ENCODE results near the gene CNTN1.

Gene CNTN1

GRCh38 chr12:41013881-41014642 lies 321.8 kb downstream of the CNTN1 start:
- no peaks in the 10 kb centered on the region for H3K27me3 Mint-ChIP-seq
- no peak for DNase-seq
- no peak overlapping the region for H3K4me3 Mint-ChIP-seq
- no peaks in the 10 kb centered on the region for H3K4me1 Mint-ChIP-seq (ENCODE audit: low read depth)
- H3K9me3 Mint-ChIP-seq, result peaks cover 22% of the 10 kb centered on the region
- H3K36me3 Mint-ChIP-seq (ENCODE audit: low read depth), result no peaks in the 10 kb centered on the region
- no peak overlapping the region for H3K27ac Mint-ChIP-seq

GRCh38 chr12:41014643-41015020 lies 322.4 kb downstream of the CNTN1 start:
- no peaks in the 10 kb centered on the region for H3K4me1 Mint-ChIP-seq (ENCODE audit: low read depth)
- H3K4me3 Mint-ChIP-seq, result no peak overlapping the region
- no peaks in the 10 kb centered on the region for H3K27me3 Mint-ChIP-seq
- H3K9me3 Mint-ChIP-seq, result peaks cover 22% of the 10 kb centered on the region
- H3K36me3 Mint-ChIP-seq (ENCODE audit: low read depth), result no peaks in the 10 kb centered on the region
- DNase-seq, result no peak
- H3K27ac Mint-ChIP-seq, result no peak overlapping the region

GRCh38 chr12:41018010-41018409 lies 325.8 kb downstream of the CNTN1 start:
- no peaks in the 10 kb centered on the region for H3K27me3 Mint-ChIP-seq
- no peaks in the 10 kb centered on the region for H3K36me3 Mint-ChIP-seq (ENCODE audit: low read depth)
- H3K4me3 Mint-ChIP-seq, result no peak overlapping the region
- no peak for DNase-seq
- H3K27ac Mint-ChIP-seq, result no peak overlapping the region
- peaks cover under 1% of the 10 kb centered on the region for H3K9me3 Mint-ChIP-seq
- no peaks in the 10 kb centered on the region for H3K4me1 Mint-ChIP-seq (ENCODE audit: low read depth)

DNA sequence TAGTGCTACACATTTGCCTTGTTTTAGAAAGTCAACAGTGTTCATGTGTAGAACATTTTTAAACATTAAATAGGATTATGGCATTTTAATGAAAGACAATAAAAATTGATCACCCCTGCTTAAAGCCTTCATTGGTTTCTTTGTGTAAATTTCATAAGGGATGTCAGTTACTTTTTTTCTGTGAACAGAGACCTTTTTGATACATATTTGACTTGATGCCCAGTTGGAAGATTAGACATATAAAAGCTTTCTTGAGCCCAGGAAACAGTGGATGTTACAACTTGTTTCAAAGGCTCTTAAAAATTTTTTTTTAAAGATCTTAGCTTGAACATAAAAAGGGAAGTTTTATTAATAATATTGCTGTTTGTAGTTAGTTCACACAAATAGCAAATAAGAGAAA lies 327.2 kb downstream of the CNTN1 start:
- no peak for DNase-seq
- Mint-ChIP-seq H3K27ac (no peak overlapping the region), H3K36me3 (ENCODE audit: low read depth) (no peaks in the 10 kb centered on the region), H3K4me3 (no peak overlapping the region), H3K27me3 (no peaks in the 10 kb centered on the region), H3K9me3 (no peaks in the 10 kb centered on the region), H3K4me1 (ENCODE audit: low read depth) (no peaks in the 10 kb centered on the region)

GRCh38 chr12:41023836-41024235 lies 331.6 kb downstream of the CNTN1 start:
- H3K27me3 Mint-ChIP-seq, result no peaks in the 10 kb centered on the region
- no peak overlapping the region for H3K27ac Mint-ChIP-seq
- H3K9me3 Mint-ChIP-seq, result no peaks in the 10 kb centered on the region
- no peaks in the 10 kb centered on the region for H3K4me1 Mint-ChIP-seq (ENCODE audit: low read depth)
- no peaks in the 10 kb centered on the region for H3K36me3 Mint-ChIP-seq (ENCODE audit: low read depth)
- H3K4me3 Mint-ChIP-seq, result no peak overlapping the region
- DNase-seq, result no peak

- no peak for DNase-seq
- no peak overlapping the region for H3K4me3 Mint-ChIP-seq
- no peaks in the 10 kb centered on the region for H3K9me3 Mint-ChIP-seq
- H3K36me3 Mint-ChIP-seq (ENCODE audit: low read depth), result no peaks in the 10 kb centered on the region
- H3K4me1 Mint-ChIP-seq (ENCODE audit: low read depth), result no peaks in the 10 kb centered on the region
- no peaks in the 10 kb centered on the region for H3K27me3 Mint-ChIP-seq
- no peak overlapping the region for H3K27ac Mint-ChIP-seq
Measured at GRCh38 chr12:41026151-41026550, 333.9 kb downstream of the CNTN1 start.

- no peaks in the 10 kb centered on the region for H3K4me1 Mint-ChIP-seq (ENCODE audit: low read depth)
- H3K27me3 Mint-ChIP-seq, result no peaks in the 10 kb centered on the region
- no peak overlapping the region for H3K27ac Mint-ChIP-seq
- no peak for DNase-seq
- no peaks in the 10 kb centered on the region for H3K36me3 Mint-ChIP-seq (ENCODE audit: low read depth)
- H3K9me3 Mint-ChIP-seq, result no peaks in the 10 kb centered on the region
- H3K4me3 Mint-ChIP-seq, result no peak overlapping the region
Measured at GRCh38 chr12:41032386-41032785, 340.1 kb downstream of the CNTN1 start.

DNA sequence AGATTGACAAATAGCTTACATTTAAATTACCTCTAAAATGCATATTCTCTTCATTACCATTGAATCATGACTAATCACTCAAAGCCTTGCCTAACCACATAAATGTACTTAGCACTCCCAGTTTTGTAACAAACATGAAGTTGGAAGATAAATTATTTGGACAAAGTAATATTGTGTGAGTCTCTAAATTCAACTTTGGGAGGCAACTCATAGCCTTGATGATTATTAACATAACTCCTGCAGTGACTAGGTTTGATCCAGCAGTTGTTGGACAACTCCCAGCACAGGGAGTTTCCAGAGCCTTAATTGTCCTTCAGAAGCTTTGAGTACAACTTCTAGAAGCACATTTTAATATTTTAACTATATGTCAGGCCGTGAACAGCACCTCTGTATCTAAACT lies 342.4 kb downstream of the CNTN1 start:
- no peak overlapping the region for H3K4me3 Mint-ChIP-seq
- H3K27ac Mint-ChIP-seq, result no peak overlapping the region
- no peaks in the 10 kb centered on the region for H3K4me1 Mint-ChIP-seq (ENCODE audit: low read depth)
- H3K36me3 Mint-ChIP-seq (ENCODE audit: low read depth), result no peaks in the 10 kb centered on the region
- H3K27me3 Mint-ChIP-seq, result no peaks in the 10 kb centered on the region
- DNase-seq, result no peak
- H3K9me3 Mint-ChIP-seq, result no peaks in the 10 kb centered on the region

GRCh38 chr12:41039461-41039860 lies 347.2 kb downstream of the CNTN1 start:
- H3K4me3 Mint-ChIP-seq, result no peak overlapping the region
- DNase-seq, result no peak
- no peak overlapping the region for H3K27ac Mint-ChIP-seq
- no peaks in the 10 kb centered on the region for H3K9me3 Mint-ChIP-seq
- H3K4me1 Mint-ChIP-seq (ENCODE audit: low read depth), result no peaks in the 10 kb centered on the region
- H3K36me3 Mint-ChIP-seq (ENCODE audit: low read depth), result no peaks in the 10 kb centered on the region
- H3K27me3 Mint-ChIP-seq, result no peaks in the 10 kb centered on the region

GRCh38 chr12:41045509-41045908 lies 353.3 kb downstream of the CNTN1 start:
- Mint-ChIP-seq H3K27ac (no peak overlapping the region), H3K4me1 (ENCODE audit: low read depth) (no peaks in the 10 kb centered on the region), H3K4me3 (no peak overlapping the region), H3K27me3 (no peaks in the 10 kb centered on the region), H3K36me3 (ENCODE audit: low read depth) (no peaks in the 10 kb centered on the region), H3K9me3 (no peaks in the 10 kb centered on the region)
- no peak for DNase-seq

DNA sequence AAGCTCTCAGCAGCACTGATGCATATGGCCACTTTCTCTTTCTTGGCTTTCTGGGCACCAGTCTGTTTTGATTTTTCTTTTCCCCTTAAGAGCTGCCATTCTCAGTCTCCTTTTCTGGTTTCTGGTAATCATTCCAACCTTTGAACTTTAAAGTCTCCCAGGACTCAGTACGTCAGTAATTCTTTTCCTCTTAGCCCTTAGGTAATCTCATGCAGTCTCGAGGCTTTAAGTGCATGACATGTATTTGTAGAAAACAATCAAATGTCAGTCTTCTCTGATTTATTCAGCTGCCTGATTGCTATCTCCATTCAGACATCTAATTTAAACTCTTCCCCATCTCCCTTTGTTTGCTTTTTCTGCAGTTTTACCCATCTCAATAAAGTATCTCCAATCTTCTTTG lies 356.8 kb downstream of the CNTN1 start:
- Mint-ChIP-seq H3K4me1 (ENCODE audit: low read depth) (no peaks in the 10 kb centered on the region), H3K27me3 (no peaks in the 10 kb centered on the region), H3K36me3 (ENCODE audit: low read depth) (no peaks in the 10 kb centered on the region), H3K27ac (no peak overlapping the region), H3K9me3 (no peaks in the 10 kb centered on the region), H3K4me3 (no peak overlapping the region)
- DNase-seq, result no peak

DNA sequence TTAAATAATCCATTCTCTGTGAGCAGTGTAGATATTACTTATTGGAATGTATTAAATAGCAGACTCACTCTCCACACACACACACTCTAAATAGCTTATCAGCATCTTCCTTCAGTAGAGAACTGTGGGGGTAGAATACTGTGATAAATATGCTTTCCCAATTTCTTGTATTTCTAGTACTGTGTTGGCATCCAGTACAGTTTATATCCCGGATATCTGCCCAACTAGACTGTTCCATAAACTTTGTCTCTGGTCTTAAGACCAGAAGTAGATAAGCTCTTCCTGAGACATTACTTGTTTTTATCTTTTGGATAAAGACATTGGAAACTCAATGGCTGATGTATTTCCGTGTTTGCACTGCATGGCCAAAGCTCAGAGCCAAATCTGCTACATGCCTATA lies 359.7 kb downstream of the CNTN1 start:
- no peak overlapping the region for H3K27ac Mint-ChIP-seq
- no peaks in the 10 kb centered on the region for H3K9me3 Mint-ChIP-seq
- H3K4me1 Mint-ChIP-seq (ENCODE audit: low read depth), result no peaks in the 10 kb centered on the region
- no peak for DNase-seq
- no peaks in the 10 kb centered on the region for H3K27me3 Mint-ChIP-seq
- no peaks in the 10 kb centered on the region for H3K36me3 Mint-ChIP-seq (ENCODE audit: low read depth)
- H3K4me3 Mint-ChIP-seq, result no peak overlapping the region

DNA sequence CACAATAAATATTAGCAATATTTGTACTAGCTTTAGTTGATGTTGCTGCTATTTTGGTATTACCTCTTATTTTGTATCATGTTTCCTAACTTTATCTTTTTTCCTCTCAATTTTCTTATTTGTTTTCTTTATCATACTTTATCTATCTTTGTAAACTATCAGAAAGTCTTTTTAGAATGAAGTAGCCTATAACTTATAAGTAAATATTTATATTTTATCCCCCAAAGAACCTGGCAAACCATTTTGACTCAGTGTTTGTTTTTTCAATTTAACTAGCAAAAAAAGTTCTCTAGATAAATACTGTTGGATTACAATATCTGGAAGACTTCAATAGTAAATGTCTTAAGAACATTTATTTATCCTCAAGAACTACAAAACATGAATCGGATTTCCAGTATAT lies 360.2 kb downstream of the CNTN1 start:
- Mint-ChIP-seq H3K4me1 (ENCODE audit: low read depth) (no peaks in the 10 kb centered on the region), H3K36me3 (ENCODE audit: low read depth) (no peaks in the 10 kb centered on the region), H3K4me3 (no peak overlapping the region), H3K27me3 (no peaks in the 10 kb centered on the region), H3K9me3 (no peaks in the 10 kb centered on the region), H3K27ac (no peak overlapping the region)
- no peak for DNase-seq

GRCh38 chr12:41053046-41053445 lies 360.8 kb downstream of the CNTN1 start:
- H3K9me3 Mint-ChIP-seq, result no peaks in the 10 kb centered on the region
- DNase-seq, result no peak
- no peaks in the 10 kb centered on the region for H3K27me3 Mint-ChIP-seq
- no peaks in the 10 kb centered on the region for H3K36me3 Mint-ChIP-seq (ENCODE audit: low read depth)
- no peak overlapping the region for H3K4me3 Mint-ChIP-seq
- no peak overlapping the region for H3K27ac Mint-ChIP-seq
- H3K4me1 Mint-ChIP-seq (ENCODE audit: low read depth), result no peaks in the 10 kb centered on the region

- Mint-ChIP-seq H3K27me3 (no peaks in the 10 kb centered on the region), H3K27ac (no peak overlapping the region), H3K9me3 (no peaks in the 10 kb centered on the region), H3K4me3 (no peak overlapping the region), H3K4me1 (ENCODE audit: low read depth) (no peaks in the 10 kb centered on the region), H3K36me3 (ENCODE audit: low read depth) (no peaks in the 10 kb centered on the region)
- DNase-seq, result no peak
Measured at GRCh38 chr12:41055875-41056577, 363.8 kb downstream of the CNTN1 start.
